ENCODE measurements around the gene FUBP3.

The FUBP3 gene

GRCh38 chr9:130642926-130643325 is 63.5 kb downstream of the FUBP3 start:
- no peak overlapping the region for H3K4me3 ChIP-seq (ENCODE audit: control insufficient read depth, low read depth, low read length)
- no peak for DNase-seq (ENCODE audit: low read depth)
- no peak for TF ChIP-seq CTCF (conservative IDR thresholded peaks at IDR 0.05; ENCODE audit: control insufficient read depth, insufficient read depth, low read depth, low read length)

GRCh38 chr9:130651221-130651620 is 71.8 kb downstream of the FUBP3 start:
- no peak for TF ChIP-seq CTCF (conservative IDR thresholded peaks at IDR 0.05; ENCODE audit: control insufficient read depth, insufficient read depth, low read depth, low read length)
- no peak for DNase-seq (ENCODE audit: low read depth)
- H3K4me3 ChIP-seq (ENCODE audit: control insufficient read depth, low read depth, low read length), result no peak overlapping the region

DNA sequence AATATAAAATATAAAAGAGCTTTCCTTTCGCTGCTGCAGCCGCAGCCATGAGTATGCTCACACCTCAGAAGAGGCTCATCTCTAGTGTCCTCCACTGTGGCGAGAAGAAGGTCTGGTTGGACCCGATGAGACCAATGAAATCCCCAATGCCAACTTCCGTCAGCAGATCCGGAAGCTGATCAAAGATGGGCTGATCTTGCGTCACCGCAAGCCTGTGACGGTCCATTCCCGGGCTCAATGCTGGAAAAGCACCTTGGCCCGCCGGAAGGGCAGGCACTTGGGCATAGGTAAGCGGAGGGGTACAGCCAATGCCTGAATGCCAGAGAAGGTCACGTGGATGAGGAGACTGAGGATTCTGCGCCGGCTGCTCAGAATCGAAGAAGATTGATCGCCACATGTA is 72.4 kb downstream of the FUBP3 start:
- H3K4me3 ChIP-seq (ENCODE audit: control insufficient read depth, low read depth, low read length), result no peak overlapping the region
- no peak for DNase-seq (ENCODE audit: low read depth)
- TF ChIP-seq CTCF (conservative IDR thresholded peaks at IDR 0.05; ENCODE audit: control insufficient read depth, insufficient read depth, low read depth, low read length), result no peak

GRCh38 chr9:130654879-130655278 is 75.5 kb downstream of the FUBP3 start:
- TF ChIP-seq CTCF (conservative IDR thresholded peaks at IDR 0.05; ENCODE audit: control insufficient read depth, insufficient read depth, low read depth, low read length), result no peak
- H3K4me3 ChIP-seq (ENCODE audit: control insufficient read depth, low read depth, low read length), result no peak overlapping the region
- no peak for DNase-seq (ENCODE audit: low read depth)

- no peak for DNase-seq (ENCODE audit: low read depth)
- H3K4me3 ChIP-seq (ENCODE audit: control insufficient read depth, low read depth, low read length), result no peak overlapping the region
- no peak for TF ChIP-seq CTCF (conservative IDR thresholded peaks at IDR 0.05; ENCODE audit: control insufficient read depth, insufficient read depth, low read depth, low read length)
Observed at GRCh38 chr9:130658893-130659698, 79.7 kb downstream of the FUBP3 start.

DNA sequence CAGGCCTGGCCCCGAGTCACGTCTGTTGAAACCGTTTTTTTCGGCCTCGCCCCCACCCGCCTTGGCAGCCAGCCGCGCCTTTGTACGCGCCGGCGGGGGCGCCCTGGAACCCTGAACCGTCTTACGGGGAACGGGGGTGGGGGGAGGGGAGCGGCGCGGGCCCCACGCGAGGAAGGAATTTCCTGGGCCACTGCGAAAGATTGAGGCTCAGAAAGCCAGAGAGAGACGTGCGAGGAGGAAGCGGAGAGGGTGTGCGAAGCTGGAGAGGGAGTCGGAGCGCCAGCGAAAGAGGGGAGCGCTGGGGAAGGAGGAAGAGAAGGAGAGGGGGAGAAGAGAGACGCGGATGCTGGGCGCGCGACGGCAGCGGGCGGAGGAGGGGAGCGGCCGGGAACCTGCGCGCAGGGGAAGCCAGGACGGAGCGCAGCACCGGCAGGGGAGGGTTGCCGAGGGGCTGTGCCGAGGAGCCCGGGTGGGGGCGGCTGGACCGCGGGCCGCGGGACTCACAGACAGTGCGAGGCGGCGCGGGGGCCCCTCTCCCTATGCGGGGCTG is 80.4 kb downstream of the FUBP3 start:
- H3K4me3 ChIP-seq (ENCODE audit: control insufficient read depth, low read depth, low read length), result no peak overlapping the region
- no peak for TF ChIP-seq CTCF (conservative IDR thresholded peaks at IDR 0.05; ENCODE audit: control insufficient read depth, insufficient read depth, low read depth, low read length)
- no peak for DNase-seq (ENCODE audit: low read depth)
